ENCODE measurements around the gene PNLIPRP1. TPM values are rescaled to one million over a fixed set of nuclear protein-coding genes. Genes with fewer than 3 reads are reported as not detected.

Gene PNLIPRP1
- total RNA-seq, 2 donors from 2014 or later = not detected

GRCh38 chr10:116621476-116621875 lies 30.7 kb downstream of the PNLIPRP1 start:
- no peaks in the 10 kb centered on the region for H3K36me3 ChIP-seq (ENCODE audit: control insufficient read depth, insufficient read depth, low read length)
- Mint-ChIP-seq H3K9me3 (no peaks in the 10 kb centered on the region), H3K4me1 (peaks cover 1% of the 10 kb centered on the region), H3K27me3 (ENCODE audit: insufficient read depth) (peaks cover 12% of the 10 kb centered on the region), H3K36me3 (ENCODE audit: low read depth) (no peaks in the 10 kb centered on the region), H3K4me3 (no peak overlapping the region), H3K27ac (no peak overlapping the region)
- 81 to 93% methylated on average over 4 to 8 of the region's 8 CpGs for WGBS, 2 experiments (ENCODE audit: insufficient coverage in 1 of 2, insufficient read length in 1 of 2)
- TF ChIP-seq, protein P1, sequence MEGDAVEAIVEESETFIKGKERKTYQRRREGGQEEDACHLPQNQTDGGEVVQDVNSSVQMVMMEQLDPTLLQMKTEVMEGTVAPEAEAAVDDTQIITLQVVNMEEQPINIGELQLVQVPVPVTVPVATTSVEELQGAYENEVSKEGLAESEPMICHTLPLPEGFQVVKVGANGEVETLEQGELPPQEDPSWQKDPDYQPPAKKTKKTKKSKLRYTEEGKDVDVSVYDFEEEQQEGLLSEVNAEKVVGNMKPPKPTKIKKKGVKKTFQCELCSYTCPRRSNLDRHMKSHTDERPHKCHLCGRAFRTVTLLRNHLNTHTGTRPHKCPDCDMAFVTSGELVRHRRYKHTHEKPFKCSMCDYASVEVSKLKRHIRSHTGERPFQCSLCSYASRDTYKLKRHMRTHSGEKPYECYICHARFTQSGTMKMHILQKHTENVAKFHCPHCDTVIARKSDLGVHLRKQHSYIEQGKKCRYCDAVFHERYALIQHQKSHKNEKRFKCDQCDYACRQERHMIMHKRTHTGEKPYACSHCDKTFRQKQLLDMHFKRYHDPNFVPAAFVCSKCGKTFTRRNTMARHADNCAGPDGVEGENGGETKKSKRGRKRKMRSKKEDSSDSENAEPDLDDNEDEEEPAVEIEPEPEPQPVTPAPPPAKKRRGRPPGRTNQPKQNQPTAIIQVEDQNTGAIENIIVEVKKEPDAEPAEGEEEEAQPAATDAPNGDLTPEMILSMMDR (conservative IDR thresholded peaks at IDR 0.05) = no peak
- H3K9ac ChIP-seq (ENCODE audit: extremely low read depth, low read length, poor library complexity, severe bottlenecking) = no peak overlapping the region
- no peak overlapping the region for H3K4me3 ChIP-seq (ENCODE audit: low read length)
- no peak for DNase-seq
- H3K27me3 ChIP-seq (ENCODE audit: control insufficient read depth, insufficient read depth, low read length, poor library complexity, severe bottlenecking) = no peaks in the 10 kb centered on the region
- H3K4me1 ChIP-seq (ENCODE audit: control insufficient read depth, insufficient read depth, low read length) = no peaks in the 10 kb centered on the region
- H3K9me3 ChIP-seq (ENCODE audit: control insufficient read depth, low read length) = no peaks in the 10 kb centered on the region
- H3K27ac ChIP-seq (ENCODE audit: low read depth, low read length) = no peak overlapping the region

DNA sequence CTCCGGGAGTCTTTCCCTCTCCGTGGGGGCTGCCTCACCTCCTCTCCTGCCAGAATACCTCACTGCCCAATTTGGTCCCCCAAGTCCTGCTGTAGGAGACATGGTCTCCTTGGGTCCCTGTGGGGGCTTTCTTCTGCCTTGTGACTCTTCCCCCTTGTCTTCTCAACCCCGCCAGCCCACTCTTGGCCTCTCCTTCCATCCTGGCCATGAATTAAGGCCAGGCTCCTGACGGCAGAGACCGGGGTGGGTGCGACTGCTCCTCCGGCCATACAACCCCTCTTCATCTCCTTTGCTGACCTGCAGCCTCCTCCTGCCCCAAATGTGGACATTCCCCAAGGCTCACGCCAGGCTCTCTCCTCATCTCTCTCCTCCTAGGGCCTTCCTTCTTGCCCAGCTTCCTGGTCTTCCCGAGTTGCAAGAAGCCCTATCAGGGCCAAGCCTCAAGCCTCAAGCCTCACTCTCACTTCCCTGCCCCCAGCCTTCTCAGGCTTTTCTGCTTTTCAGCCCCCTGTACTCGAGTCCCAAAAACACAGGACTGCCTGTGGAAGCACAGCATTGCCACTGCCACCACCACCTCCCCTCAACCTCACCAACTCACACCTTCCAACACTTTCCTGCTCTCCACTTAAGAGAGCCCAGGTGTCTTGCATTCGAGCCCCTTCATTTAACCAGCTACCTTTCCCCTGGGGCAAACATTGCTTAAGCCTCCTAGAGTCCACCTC lies 31.3 kb downstream of the PNLIPRP1 start:
- TF ChIP-seq, protein P1 (conservative IDR thresholded peaks at IDR 0.05) = no peak
- Histone ChIP-seq H3K36me3 (ENCODE audit: control insufficient read depth, insufficient read depth, low read length) (no peaks in the 10 kb centered on the region), H3K27ac (ENCODE audit: low read depth, low read length) (no peak overlapping the region), H3K4me3 (ENCODE audit: low read length) (no peak overlapping the region), H3K4me1 (ENCODE audit: control insufficient read depth, insufficient read depth, low read length) (no peaks in the 10 kb centered on the region), H3K27me3 (ENCODE audit: control insufficient read depth, insufficient read depth, low read length, poor library complexity, severe bottlenecking) (no peaks in the 10 kb centered on the region), H3K9ac (ENCODE audit: extremely low read depth, low read length, poor library complexity, severe bottlenecking) (no peak overlapping the region), H3K9me3 (ENCODE audit: control insufficient read depth, low read length) (no peaks in the 10 kb centered on the region)
- no peak for DNase-seq
- WGBS, 2 experiments (ENCODE audit: insufficient coverage in 1 of 2, insufficient read length in 1 of 2) = 88 to 92% methylated on average over 10 to 11 of the region's 11 CpGs
- H3K4me1 Mint-ChIP-seq = peaks cover 1% of the 10 kb centered on the region
- H3K27me3 Mint-ChIP-seq (ENCODE audit: insufficient read depth) = peaks cover 15% of the 10 kb centered on the region
- no peak overlapping the region for H3K4me3 Mint-ChIP-seq
- H3K9me3 Mint-ChIP-seq = no peaks in the 10 kb centered on the region
- H3K36me3 Mint-ChIP-seq (ENCODE audit: low read depth) = no peaks in the 10 kb centered on the region
- H3K27ac Mint-ChIP-seq = no peak overlapping the region

GRCh38 chr10:116625845-116626244 lies 35.1 kb downstream of the PNLIPRP1 start:
- Histone ChIP-seq H3K4me1 (ENCODE audit: control insufficient read depth, insufficient read depth, low read length) (peaks cover 3% of the 10 kb centered on the region), H3K4me3 (ENCODE audit: low read length) (no peak overlapping the region), H3K9me3 (ENCODE audit: control insufficient read depth, low read length) (no peaks in the 10 kb centered on the region), H3K27me3 (ENCODE audit: control insufficient read depth, insufficient read depth, low read length, poor library complexity, severe bottlenecking) (no peaks in the 10 kb centered on the region), H3K9ac (ENCODE audit: extremely low read depth, low read length, poor library complexity, severe bottlenecking) (no peak overlapping the region), H3K36me3 (ENCODE audit: control insufficient read depth, insufficient read depth, low read length) (no peaks in the 10 kb centered on the region), H3K27ac (ENCODE audit: low read depth, low read length) (no peak overlapping the region)
- H3K4me3 Mint-ChIP-seq = no peak overlapping the region
- H3K36me3 Mint-ChIP-seq (ENCODE audit: low read depth) = no peaks in the 10 kb centered on the region
- peaks cover 15% of the 10 kb centered on the region for H3K27me3 Mint-ChIP-seq (ENCODE audit: insufficient read depth)
- H3K4me1 Mint-ChIP-seq = peaks cover 14% of the 10 kb centered on the region
- H3K27ac Mint-ChIP-seq = no peak overlapping the region
- no peaks in the 10 kb centered on the region for H3K9me3 Mint-ChIP-seq
- 92 to 97% methylated on average over 5 to 7 of the region's 7 CpGs for WGBS, 2 experiments (ENCODE audit: insufficient coverage in 1 of 2, insufficient read length in 1 of 2)
- DNase-seq = no peak
- TF ChIP-seq, protein P1 (conservative IDR thresholded peaks at IDR 0.05) = no peak
